Amniotic stem cell (primary cell): ENCODE measurements around the gene ASB11.
"Not testable (repeated sequence)": the region's sequence is repeated elsewhere in the genome, so short reads cannot be mapped to it uniquely, and the experiment has no call there.

Experiments used
- DNase-seq: peaks from one replicate; lab custom pipeline; 2025; lab: John Stamatoyannopoulos, UW

Gene ASB11

GRCh38 chrX:15305899-15306298 lies 9.5 kb downstream of the ASB11 start:
- DNase-seq, result not testable (repeated sequence)

GRCh38 chrX:15301924-15302323 lies 13.5 kb downstream of the ASB11 start:
- DNase-seq, result no peak

- no peak for DNase-seq
Observed at GRCh38 chrX:15299941-15300851, 15.2 kb downstream of the ASB11 start.

GRCh38 chrX:15298780-15299179 lies 16.7 kb downstream of the ASB11 start:
- no peak for DNase-seq

GRCh38 chrX:15298201-15298600 lies 17.2 kb downstream of the ASB11 start:
- DNase-seq, result no peak

GRCh38 chrX:15293451-15293850 lies 22.0 kb downstream of the ASB11 start:
- DNase-seq, result no peak

DNA sequence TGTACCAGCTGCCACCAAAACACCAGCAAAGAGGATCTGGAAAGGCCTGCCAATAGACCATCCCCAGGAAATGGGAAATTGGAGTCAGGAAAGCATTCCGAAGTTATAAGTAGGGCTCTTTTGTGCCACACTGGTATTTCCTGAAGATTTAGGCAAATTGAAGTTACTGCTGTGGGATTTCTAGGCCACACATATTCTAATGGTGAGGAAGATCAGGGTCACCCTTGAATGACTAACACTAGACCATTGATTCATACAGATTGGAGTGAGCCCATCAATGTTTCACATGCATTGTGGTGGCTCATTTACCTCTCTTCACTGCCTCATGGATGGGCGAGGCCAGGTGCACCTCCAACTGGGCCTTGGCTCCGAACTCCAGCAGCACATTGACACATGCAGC lies 22.6 kb downstream of the ASB11 start:
- DNase-seq, result no peak

GRCh38 chrX:15277604-15278003 lies 37.8 kb downstream of the ASB11 start:
- no peak for DNase-seq

- no peak for DNase-seq
Observed at GRCh38 chrX:15274946-15275345, 40.5 kb downstream of the ASB11 start.

- not testable (repeated sequence) for DNase-seq
Observed at GRCh38 chrX:15273275-15273674, 42.2 kb downstream of the ASB11 start.

DNA sequence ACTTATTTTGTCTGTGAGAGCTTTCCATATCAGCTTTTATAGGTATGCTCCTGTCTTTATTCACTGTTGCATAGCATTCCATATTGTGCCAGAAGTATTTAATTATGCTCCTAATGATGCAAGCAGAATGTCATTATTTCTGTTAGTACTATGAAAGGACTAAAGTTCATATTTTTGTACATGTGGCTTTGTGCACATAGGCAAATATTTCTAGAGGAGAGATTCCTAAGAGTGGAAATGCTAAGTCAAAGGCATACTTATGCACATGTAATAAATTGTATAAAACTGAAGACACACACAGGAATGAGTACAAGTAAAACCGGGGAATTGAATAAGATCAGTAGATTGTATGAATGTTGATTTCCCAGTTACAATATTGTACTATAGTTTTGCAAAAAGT lies 43.7 kb downstream of the ASB11 start:
- DNase-seq, result no peak

DNA sequence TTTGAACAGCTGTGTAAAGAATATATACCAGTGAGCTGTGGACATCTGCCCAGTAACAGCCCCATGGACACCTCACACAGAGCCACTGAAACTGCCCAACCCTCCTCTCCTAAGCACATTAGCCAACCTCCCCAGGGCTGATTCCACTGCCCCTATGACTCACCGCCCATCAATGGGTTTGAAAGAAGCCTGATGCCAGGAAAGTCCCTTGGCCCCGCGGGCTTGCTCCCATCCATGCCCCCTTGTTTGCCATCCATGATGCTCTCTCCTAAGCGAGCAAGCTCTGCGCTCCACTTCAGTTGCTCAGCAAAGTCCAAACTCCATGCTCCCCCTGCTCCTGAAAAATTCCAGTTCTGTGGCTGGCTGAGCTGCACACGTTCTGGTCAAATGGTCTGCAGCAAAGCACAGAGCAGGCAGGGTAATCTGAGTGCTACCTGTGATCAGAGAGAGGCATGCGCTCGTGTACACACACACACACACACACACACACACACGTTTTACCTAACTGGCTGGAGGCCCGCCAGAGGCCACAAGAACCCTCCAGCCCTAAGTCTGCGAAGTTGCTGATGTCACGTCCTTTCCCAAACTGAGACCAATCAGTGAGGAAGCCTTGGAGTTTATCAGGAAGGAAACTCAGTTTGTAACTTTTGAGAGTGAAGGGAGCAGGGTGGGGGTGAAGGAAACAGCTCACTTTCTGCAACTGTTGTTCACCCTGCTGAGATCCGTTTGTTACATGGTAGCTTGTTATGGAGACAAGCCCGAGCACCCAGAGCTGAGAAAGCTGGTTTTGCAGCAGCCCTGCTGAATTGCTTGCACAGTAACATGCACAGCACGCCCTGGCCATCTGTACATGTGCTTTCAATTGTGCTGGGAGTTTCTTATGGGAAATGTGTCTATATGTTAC lies 45.6 kb downstream of the ASB11 start, which contains the start of gene ASB9:
TSS of gene ASB9 (minus strand) at position 466 of the 904 bp plus-strand sequence. CDS start at position 257, 209 bp downstream.
- peak; percentile 7 for DNase-seq

- DNase-seq, result no peak
Observed at GRCh38 chrX:15269120-15269519, 46.3 kb downstream of the ASB11 start.

GRCh38 chrX:15254852-15255251 lies 60.6 kb downstream of the ASB11 start:
- DNase-seq, result no peak

- no peak for DNase-seq
Observed at GRCh38 chrX:15245896-15246295, 69.5 kb downstream of the ASB11 start.

DNA sequence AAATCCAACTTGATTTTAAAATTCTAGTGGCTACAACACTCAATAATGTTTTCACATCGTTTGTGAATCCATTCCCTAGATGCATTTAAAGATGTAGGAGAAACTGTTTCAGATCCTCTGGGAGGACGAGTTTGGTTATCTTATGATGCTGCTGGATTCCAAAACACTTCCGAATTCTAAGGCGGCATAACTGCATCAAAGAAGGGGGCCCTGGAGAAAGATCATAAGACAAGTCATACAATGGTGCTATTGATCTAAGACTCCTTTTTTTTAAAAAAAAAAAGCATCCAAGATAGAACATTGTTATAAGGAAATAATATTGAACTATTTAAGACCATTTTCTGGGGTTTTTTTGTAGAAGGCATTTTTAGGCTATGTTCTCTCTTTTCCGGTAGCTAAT lies 71.0 kb downstream of the ASB11 start:
- no peak for DNase-seq

DNA sequence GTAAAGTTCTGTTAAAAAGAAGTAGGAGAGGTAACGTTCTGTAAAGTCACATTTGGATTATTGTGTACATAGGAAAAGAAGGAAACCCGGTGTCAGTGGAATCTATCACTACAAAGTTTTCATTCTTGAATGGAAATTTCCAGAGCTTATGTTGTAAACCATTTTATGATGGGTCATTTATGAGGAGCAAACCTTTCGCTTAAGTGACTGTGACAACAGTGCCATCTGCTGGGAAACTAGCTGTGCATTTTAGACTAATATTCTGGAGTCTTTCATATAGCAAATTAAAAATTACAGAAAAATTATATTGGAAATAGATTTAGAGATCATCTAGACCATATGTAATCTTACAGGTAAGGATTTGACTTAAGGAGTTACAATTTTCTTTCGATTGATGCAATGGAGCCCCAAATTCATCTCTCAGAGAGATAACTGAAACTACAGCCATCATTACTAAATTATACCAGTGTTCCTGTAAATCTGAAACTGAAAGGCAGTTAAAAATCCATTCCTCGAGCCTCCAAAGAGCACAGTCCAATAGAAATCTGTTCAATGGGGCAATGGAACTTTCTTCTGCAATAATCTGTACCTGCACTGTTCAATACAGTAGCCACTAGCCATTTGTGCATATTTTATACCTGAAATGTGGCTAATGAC lies 72.4 kb downstream of the ASB11 start:
- DNase-seq, result peak; percentile 27

DNA sequence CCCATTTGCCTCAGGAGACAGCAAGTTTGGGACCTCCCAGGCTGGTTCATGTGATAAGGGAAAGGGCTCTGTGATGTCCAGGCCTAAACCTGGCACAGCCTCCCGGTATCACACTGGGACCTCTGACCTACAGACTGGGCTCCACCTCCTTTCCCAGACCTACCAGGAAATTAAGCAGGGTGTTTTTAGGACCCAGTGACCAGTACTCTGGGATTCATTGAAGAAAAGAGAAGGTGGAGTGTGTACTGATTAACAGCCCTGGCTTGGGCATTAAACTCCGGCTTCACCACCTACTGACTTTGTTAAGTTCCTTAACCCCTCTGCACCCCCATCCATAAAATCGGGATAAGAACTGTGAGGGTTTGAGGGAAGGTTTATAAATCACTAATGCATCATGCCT lies 74.1 kb downstream of the ASB11 start:
- no peak for DNase-seq

DNA sequence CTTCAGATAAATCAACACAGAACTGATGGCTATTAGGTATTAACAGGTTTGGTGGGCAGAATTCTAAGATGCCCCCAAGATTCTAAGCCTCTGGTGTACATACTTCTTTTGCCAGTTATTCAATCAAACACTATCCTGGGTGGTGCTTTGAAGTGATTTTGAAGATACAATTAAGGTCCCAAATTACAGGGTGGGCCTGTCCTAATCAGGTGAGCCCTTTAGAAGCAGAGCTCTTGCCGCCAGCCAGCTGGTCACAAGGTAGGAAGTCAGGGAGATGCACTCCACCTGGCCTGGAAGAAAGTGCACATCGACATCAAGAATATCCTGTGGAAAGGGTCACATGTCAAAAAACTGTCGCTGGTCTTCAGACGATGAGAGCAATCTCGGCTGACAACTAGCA lies 75.0 kb downstream of the ASB11 start:
- no peak for DNase-seq

- no peak for DNase-seq
Observed at GRCh38 chrX:15236146-15236545, 79.3 kb downstream of the ASB11 start.

DNA sequence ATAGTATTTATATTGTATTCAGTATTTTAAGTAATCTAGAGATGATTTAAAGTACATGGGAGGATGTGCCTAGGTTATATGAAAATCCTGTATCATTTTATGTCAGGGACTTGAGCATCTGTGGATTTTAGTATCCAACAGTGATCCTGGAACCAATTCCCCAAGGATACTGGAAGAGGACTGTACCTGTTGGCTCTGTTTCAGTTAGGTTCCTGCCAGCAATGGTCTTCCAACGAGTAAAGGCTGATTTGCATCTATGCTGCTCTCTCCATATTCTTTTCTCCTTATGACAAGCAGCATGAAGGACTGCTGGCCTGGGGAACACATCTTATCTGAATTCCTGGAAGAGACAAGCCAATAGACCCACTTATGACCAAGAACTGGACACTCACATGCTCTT lies 80.4 kb downstream of the ASB11 start:
- DNase-seq, result no peak

DNA sequence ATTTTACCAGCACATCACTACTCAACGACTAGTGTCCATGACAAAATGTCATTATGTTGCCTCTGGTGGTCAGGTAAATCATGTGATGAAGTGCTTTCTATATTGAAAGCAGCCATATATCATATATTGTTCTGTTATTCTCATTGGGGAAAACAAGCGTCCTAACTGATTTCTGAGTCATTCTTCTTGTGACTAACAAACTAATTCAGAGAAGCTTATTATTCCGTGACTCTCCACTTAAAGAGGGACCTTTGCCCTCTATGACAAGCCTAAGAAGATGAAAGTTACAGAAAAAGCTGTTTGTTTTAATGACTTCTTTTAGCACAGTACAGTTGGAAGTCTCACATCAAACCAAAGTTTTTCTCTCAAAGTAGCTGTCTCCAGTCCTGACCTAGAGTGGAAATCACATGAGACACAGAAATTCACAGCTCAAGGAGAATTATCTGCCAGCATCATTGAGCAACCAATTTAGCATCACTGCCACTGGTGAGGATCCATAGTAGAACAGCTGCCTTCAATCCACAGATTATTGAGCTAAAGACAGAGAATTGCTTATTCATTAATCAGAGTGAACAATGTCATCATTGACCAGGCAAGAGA lies 81.9 kb downstream of the ASB11 start:
- DNase-seq, result no peak
